HEK293 (cell line): ENCODE data around the gene PAPLN.

Experiments
- CTCF ChIP-seq: fragments of 450-650 bp; formaldehyde crosslinking; IDR thresholded peaks from 2 replicates; pipeline ENCODE4 v1.5.1; 2016; ENCODE audit warnings: missing biosample characterization, missing genetic modification characterization
- KLF1 ChIP-seq: fragments of 450-650 bp; formaldehyde crosslinking; IDR thresholded peaks from 2 replicates; pipeline ENCODE4 v1.5.1; 2016; ENCODE audit warnings: missing biosample characterization, missing genetic modification characterization
- ZBTB1 ChIP-seq: fragments of 450-650 bp; formaldehyde crosslinking; IDR thresholded peaks from 2 replicates; pipeline ENCODE4 v1.5.1; 2016; ENCODE audit warnings: missing biosample characterization, missing genetic modification characterization
- ZNF24 ChIP-seq: fragments of 450-650 bp; formaldehyde crosslinking; IDR thresholded peaks from 2 replicates; pipeline ENCODE4 v1.5.1; 2016; ENCODE audit warnings: missing biosample characterization, missing genetic modification characterization
- ZNF274 ChIP-seq, 2 experiments: fragments of 200-500 bp in 1 of 2; fragments of 450-650 bp in 1 of 2; sonication (Bioruptor generic) in 1 of 2; formaldehyde crosslinking in 1 of 2; IDR thresholded peaks; 2 replicates each; pipeline versions ENCODE4 v1.5.1 to v1.6.1; 2014 to 2016; ENCODE audit warnings: borderline replicate concordance in 1 of 2, inconsistent platforms in 1 of 2, low read length in 1 of 2, missing biosample characterization in 1 of 2, missing genetic modification characterization in 1 of 2
- ZNF768 ChIP-seq: fragments of 450-650 bp; formaldehyde crosslinking; IDR thresholded peaks from 2 replicates; pipeline ENCODE4 v1.5.1; 2018; ENCODE audit warnings: missing biosample characterization, mild to moderate bottlenecking, missing genetic modification characterization
- ZSCAN5A ChIP-seq: fragments of 450-650 bp; formaldehyde crosslinking; IDR thresholded peaks from 2 replicates; pipeline ENCODE4 v1.5.1; 2016; ENCODE audit warnings: missing biosample characterization, missing genetic modification characterization
- TF ChIP-seq, protein P1 (sequence below): fragments of 450-650 bp; formaldehyde crosslinking; IDR thresholded peaks from 2 replicates; pipeline ENCODE4 v1.5.1; 2016; ENCODE audit warnings: missing biosample characterization, missing genetic modification characterization, low read depth

- TF ChIP-seq ZNF274 (IDR thresholded peaks at IDR 0.05; ENCODE audit: low read length) (no peak), ZNF274 (tag by site-specific recombination; IDR thresholded peaks at IDR 0.05; ENCODE audit: borderline replicate concordance) (no peak), ZNF24 (tag by site-specific recombination) (no peak), ZBTB1 (tag by site-specific recombination) (no peak), ZNF768 (tag by site-specific recombination) (no peak), KLF1 (tag by site-specific recombination) (no peak), CTCF (tag by site-specific recombination) (no peak), ZSCAN5A (tag by site-specific recombination) (no peak)
- TF ChIP-seq, protein P1, sequence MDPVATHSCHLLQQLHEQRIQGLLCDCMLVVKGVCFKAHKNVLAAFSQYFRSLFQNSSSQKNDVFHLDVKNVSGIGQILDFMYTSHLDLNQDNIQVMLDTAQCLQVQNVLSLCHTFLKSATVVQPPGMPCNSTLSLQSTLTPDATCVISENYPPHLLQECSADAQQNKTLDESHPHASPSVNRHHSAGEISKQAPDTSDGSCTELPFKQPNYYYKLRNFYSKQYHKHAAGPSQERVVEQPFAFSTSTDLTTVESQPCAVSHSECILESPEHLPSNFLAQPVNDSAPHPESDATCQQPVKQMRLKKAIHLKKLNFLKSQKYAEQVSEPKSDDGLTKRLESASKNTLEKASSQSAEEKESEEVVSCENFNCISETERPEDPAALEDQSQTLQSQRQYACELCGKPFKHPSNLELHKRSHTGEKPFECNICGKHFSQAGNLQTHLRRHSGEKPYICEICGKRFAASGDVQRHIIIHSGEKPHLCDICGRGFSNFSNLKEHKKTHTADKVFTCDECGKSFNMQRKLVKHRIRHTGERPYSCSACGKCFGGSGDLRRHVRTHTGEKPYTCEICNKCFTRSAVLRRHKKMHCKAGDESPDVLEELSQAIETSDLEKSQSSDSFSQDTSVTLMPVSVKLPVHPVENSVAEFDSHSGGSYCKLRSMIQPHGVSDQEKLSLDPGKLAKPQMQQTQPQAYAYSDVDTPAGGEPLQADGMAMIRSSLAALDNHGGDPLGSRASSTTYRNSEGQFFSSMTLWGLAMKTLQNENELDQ (tag by site-specific recombination) = no peak
Observed at GRCh38 chr14:73230051-73230450, 7.3 kb upstream of the PAPLN start.
